Measurements from ENCODE around the gene INO80B. TPM values are rescaled to one million over a fixed set of nuclear protein-coding genes. Genes with fewer than 3 reads are reported as not detected.
A peak's percentile ranks its signal among the peaks of the same experiment; 100 is the strongest.

The INO80B gene
- total and polyA plus RNA-seq, 2 experiments from 2014 or later: 15.4 to 40.9 TPM

GRCh38 chr2:74414881-74415761, 39.8 kb upstream of the INO80B start:
- Histone ChIP-seq H3K27ac (no peak overlapping the region), H3K4me3 (no peak overlapping the region), H3K4me1 (ENCODE audit: low read depth) (no peaks in the 10 kb centered on the region), H3K27me3 (no peaks in the 10 kb centered on the region), H3K36me3 (no peaks in the 10 kb centered on the region), H3K9me3 (ENCODE audit: low read depth) (no peaks in the 10 kb centered on the region)
- peak in 1 of 2 donors; percentile 64 for DNase-seq (ENCODE audit: low read depth in 1 of 2, low spot score in 1 of 2)
- peak; percentile 49 for TF ChIP-seq CTCF (IDR thresholded peaks at IDR 0.05; ENCODE audit: low read depth, low read length)

GRCh38 chr2:74415762-74416395, 39.0 kb upstream of the INO80B start:
- no peaks in the 10 kb centered on the region for H3K36me3 ChIP-seq
- no peaks in the 10 kb centered on the region for H3K4me1 ChIP-seq (ENCODE audit: low read depth)
- no peak overlapping the region for H3K4me3 ChIP-seq
- no peaks in the 10 kb centered on the region for H3K9me3 ChIP-seq (ENCODE audit: low read depth)
- no peak for DNase-seq (ENCODE audit: low read depth in 1 of 2, low spot score in 1 of 2)
- H3K27ac ChIP-seq: no peak overlapping the region
- TF ChIP-seq CTCF (IDR thresholded peaks at IDR 0.05; ENCODE audit: low read depth, low read length): no peak
- no peaks in the 10 kb centered on the region for H3K27me3 ChIP-seq

- Histone ChIP-seq H3K9me3 (ENCODE audit: low read depth) (no peaks in the 10 kb centered on the region), H3K4me3 (no peak overlapping the region), H3K36me3 (no peaks in the 10 kb centered on the region), H3K4me1 (ENCODE audit: low read depth) (no peaks in the 10 kb centered on the region), H3K27me3 (no peaks in the 10 kb centered on the region), H3K27ac (no peak overlapping the region)
- DNase-seq (ENCODE audit: low read depth in 1 of 2, low spot score in 1 of 2): no peak
- TF ChIP-seq CTCF (IDR thresholded peaks at IDR 0.05; ENCODE audit: low read depth, low read length): no peak
Observed at GRCh38 chr2:74416778-74417177, 38.1 kb upstream of the INO80B start.

- H3K36me3 ChIP-seq: no peaks in the 10 kb centered on the region
- no peaks in the 10 kb centered on the region for H3K27me3 ChIP-seq
- no peak overlapping the region for H3K27ac ChIP-seq
- H3K4me1 ChIP-seq (ENCODE audit: low read depth): no peaks in the 10 kb centered on the region
- no peak for DNase-seq (ENCODE audit: low read depth in 1 of 2, low spot score in 1 of 2)
- H3K9me3 ChIP-seq (ENCODE audit: low read depth): no peaks in the 10 kb centered on the region
- TF ChIP-seq CTCF (IDR thresholded peaks at IDR 0.05; ENCODE audit: low read depth, low read length): no peak
- no peak overlapping the region for H3K4me3 ChIP-seq
Observed at GRCh38 chr2:74417197-74417596, 37.7 kb upstream of the INO80B start.

GRCh38 chr2:74417763-74418162, 37.1 kb upstream of the INO80B start:
- Histone ChIP-seq H3K9me3 (ENCODE audit: low read depth) (no peaks in the 10 kb centered on the region), H3K4me1 (ENCODE audit: low read depth) (no peaks in the 10 kb centered on the region), H3K27ac (no peak overlapping the region), H3K27me3 (no peaks in the 10 kb centered on the region), H3K36me3 (no peaks in the 10 kb centered on the region), H3K4me3 (no peak overlapping the region)
- TF ChIP-seq CTCF (IDR thresholded peaks at IDR 0.05; ENCODE audit: low read depth, low read length): no peak
- no peak for DNase-seq (ENCODE audit: low read depth in 1 of 2, low spot score in 1 of 2)
